ENCODE measurements around the gene CLASP1.

GRCh38 chr2:121367246-121367900, 281.9 kb downstream of the CLASP1 start:
- TF ChIP-seq CTCF (IDR thresholded peaks at IDR 0.05) (no peak), POLR2A (IDR thresholded peaks at IDR 0.05) (no peak)
